Measurements from ENCODE around the gene DTNB.

The DTNB gene
- long read RNA-seq, transcript DTNB-201 (20 exons, 2,464 nt) = major isoform, 12 of 94 reads
- long read RNA-seq, partial matches to known transcripts = 10 of 94 reads
- long read RNA-seq, other reads (novel, unspliced or antisense) = 70 of 94 reads

- H3K27me3 ChIP-seq (ENCODE audit: insufficient read depth, poor library complexity, severe bottlenecking) = peaks cover 2% of the 10 kb centered on the region
- H3K4me3 ChIP-seq (replicated peaks; ENCODE audit: insufficient read depth, low read length) = peak within 1 kb of the TSS; percentile 73
- TF ChIP-seq POLR2AphosphoS5 (IDR thresholded peaks at IDR 0.05; ENCODE audit: low read depth) = peak; percentile 58; the same call in 1 of the 2 replicates
- no peak for TF ChIP-seq REST (IDR thresholded peaks at IDR 0.05; ENCODE audit: insufficient replicate concordance, low read depth)
- no peak for TF ChIP-seq SPI1 (IDR thresholded peaks at IDR 0.05; ENCODE audit: borderline replicate concordance, low read depth)
- TF ChIP-seq GABPA (IDR thresholded peaks at IDR 0.05; ENCODE audit: low read depth) = no peak
- TF ChIP-seq, protein P1, sequence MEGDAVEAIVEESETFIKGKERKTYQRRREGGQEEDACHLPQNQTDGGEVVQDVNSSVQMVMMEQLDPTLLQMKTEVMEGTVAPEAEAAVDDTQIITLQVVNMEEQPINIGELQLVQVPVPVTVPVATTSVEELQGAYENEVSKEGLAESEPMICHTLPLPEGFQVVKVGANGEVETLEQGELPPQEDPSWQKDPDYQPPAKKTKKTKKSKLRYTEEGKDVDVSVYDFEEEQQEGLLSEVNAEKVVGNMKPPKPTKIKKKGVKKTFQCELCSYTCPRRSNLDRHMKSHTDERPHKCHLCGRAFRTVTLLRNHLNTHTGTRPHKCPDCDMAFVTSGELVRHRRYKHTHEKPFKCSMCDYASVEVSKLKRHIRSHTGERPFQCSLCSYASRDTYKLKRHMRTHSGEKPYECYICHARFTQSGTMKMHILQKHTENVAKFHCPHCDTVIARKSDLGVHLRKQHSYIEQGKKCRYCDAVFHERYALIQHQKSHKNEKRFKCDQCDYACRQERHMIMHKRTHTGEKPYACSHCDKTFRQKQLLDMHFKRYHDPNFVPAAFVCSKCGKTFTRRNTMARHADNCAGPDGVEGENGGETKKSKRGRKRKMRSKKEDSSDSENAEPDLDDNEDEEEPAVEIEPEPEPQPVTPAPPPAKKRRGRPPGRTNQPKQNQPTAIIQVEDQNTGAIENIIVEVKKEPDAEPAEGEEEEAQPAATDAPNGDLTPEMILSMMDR (IDR thresholded peaks at IDR 0.05; ENCODE audit: insufficient read depth, low read length) = no peak
- peak; percentile 46 to 59 for DNase-seq (ENCODE audit: low read depth in 1 of 2, low spot score in 1 of 2)
- peak within 1 kb of the TSS; percentile 37; the same call in 1 of the 2 replicates for H3K27ac ChIP-seq (replicated peaks)
Observed at GRCh38 chr2:25673300-25674076, at the start of gene DTNB. Gene DTNB (minus strand): TSS chr2:25673577. CDS start chr2:25652660, 20,917 bp downstream.

DNA sequence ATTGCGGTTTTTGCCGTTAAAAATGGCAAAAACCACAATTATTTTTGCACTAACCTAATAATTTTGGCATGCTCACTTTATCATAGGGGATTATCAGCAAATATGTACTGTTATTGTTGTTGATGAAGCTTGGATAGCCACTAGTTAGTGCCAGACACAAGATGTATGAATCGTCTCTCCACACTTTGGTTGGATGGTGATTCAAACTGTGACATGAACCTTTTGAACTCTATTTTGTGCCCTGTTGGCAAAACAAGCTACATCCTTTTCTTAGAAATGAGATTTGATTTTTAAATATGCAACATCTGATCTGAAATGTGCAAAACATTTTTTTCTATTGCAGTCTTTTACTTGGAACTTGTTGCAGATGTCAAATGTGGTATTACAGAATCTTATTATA, 48.8 kb upstream of the DTNB start:
- DNase-seq (ENCODE audit: low read depth in 1 of 2, low spot score in 1 of 2) = no peak
- Histone ChIP-seq H3K4me3 (replicated peaks; ENCODE audit: insufficient read depth, low read length) (no peak overlapping the region), H3K27me3 (ENCODE audit: insufficient read depth, poor library complexity, severe bottlenecking) (no peaks in the 10 kb centered on the region), H3K27ac (replicated peaks) (no peak overlapping the region)
- no peak for TF ChIP-seq SPI1 (IDR thresholded peaks at IDR 0.05; ENCODE audit: borderline replicate concordance, low read depth)
- no peak for TF ChIP-seq GABPA (IDR thresholded peaks at IDR 0.05; ENCODE audit: low read depth)
- TF ChIP-seq, protein P1 (IDR thresholded peaks at IDR 0.05; ENCODE audit: insufficient read depth, low read length) = no peak
- no peak for TF ChIP-seq REST (IDR thresholded peaks at IDR 0.05; ENCODE audit: insufficient replicate concordance, low read depth)
- TF ChIP-seq POLR2AphosphoS5 (IDR thresholded peaks at IDR 0.05; ENCODE audit: low read depth) = no peak

- Histone ChIP-seq H3K27ac (replicated peaks) (no peak overlapping the region), H3K4me3 (replicated peaks; ENCODE audit: insufficient read depth, low read length) (no peak overlapping the region), H3K27me3 (ENCODE audit: insufficient read depth, poor library complexity, severe bottlenecking) (no peaks in the 10 kb centered on the region)
- TF ChIP-seq POLR2AphosphoS5 (IDR thresholded peaks at IDR 0.05; ENCODE audit: low read depth) (no peak), REST (IDR thresholded peaks at IDR 0.05; ENCODE audit: insufficient replicate concordance, low read depth) (no peak), SPI1 (IDR thresholded peaks at IDR 0.05; ENCODE audit: borderline replicate concordance, low read depth) (no peak), GABPA (IDR thresholded peaks at IDR 0.05; ENCODE audit: low read depth) (no peak)
- TF ChIP-seq, protein P1 (IDR thresholded peaks at IDR 0.05; ENCODE audit: insufficient read depth, low read length) = no peak
- DNase-seq (ENCODE audit: low read depth in 1 of 2, low spot score in 1 of 2) = no peak
Observed at GRCh38 chr2:25720575-25720974, 47.2 kb upstream of the DTNB start.
